B cell (primary cell): ENCODE data around the gene MAN1B1. TPM values are rescaled to one million over a fixed set of nuclear protein-coding genes. Genes with fewer than 3 reads are reported as not detected.
A peak's percentile ranks its signal among the peaks of the same experiment; 100 is the strongest.
"Not testable (repeated sequence)": the region's sequence is repeated elsewhere in the genome, so short reads cannot be mapped to it uniquely, and the experiment has no call there.

Source experiments
- ATAC-seq: fragments of 200-7000 bp; cut with Tn5 transposase; one replicate; pipeline ENCODE4 v1.10.0; 2021; ENCODE audit warnings: low read depth, mild to moderate bottlenecking, moderate number of reproducible peaks, moderate library complexity
- CTCF ChIA-PET: fragments of 350-600 bp; sonication (Branson Sonifier 250); formaldehyde crosslinking; loops from one replicate; lab custom pipeline; 2021; ENCODE audit warnings: antibody characterized with exemption, inconsistent platforms; lab: Charles Lee
- POLR2A ChIA-PET: fragments of 350-600 bp; sonication (Branson Sonifier 250); formaldehyde crosslinking; loops from one replicate; lab custom pipeline; 2021; ENCODE audit warnings: antibody characterized with exemption; lab: Charles Lee
- DNase-seq: peaks from one replicate; pipeline ENCODE4 v3.0.0; 2013
- H2AFZ ChIP-seq: 2 replicates; pipeline ENCODE4 v1.6.1; 2012; ENCODE audit warnings: mild to moderate bottlenecking, low read depth, low read length; ENCODE audit not compliant: insufficient read depth, poor library complexity, severe bottlenecking
- H3K27ac ChIP-seq, 2 donors: 1 replicate in 1 of 2; 2 replicates in 1 of 2; pipeline ENCODE4 v1.5.1; 2012 to 2013; ENCODE audit warnings: low read length in 2 of 2, mild to moderate bottlenecking in 2 of 2, moderate library complexity in 1 of 2
- H3K27me3 ChIP-seq, 4 experiments: fragments of 200-600 bp in 1 of 4; sonication (generic) in 1 of 4; replicated peaks in 1 of 4; 1 replicate in 2 of 4; 2 replicates in 2 of 4; pipeline versions ENCODE4 v1.6.1 to v1.7.0; 2013 to 2016; ENCODE audit warnings: low read length in 3 of 4, mild to moderate bottlenecking in 2 of 4, mixed read lengths in 1 of 4, moderate library complexity in 1 of 4; ENCODE audit not compliant: insufficient read depth in 4 of 4, control insufficient read depth in 3 of 4; ENCODE audit errors: control extremely low read depth in 1 of 4
- H3K36me3 ChIP-seq, 2 experiments: replicated peaks in 1 of 2; 1 replicate in 1 of 2; 2 replicates in 1 of 2; pipeline versions ENCODE4 v1.6.1 to v1.7.1; 2013; ENCODE audit warnings: low read length in 1 of 2; ENCODE audit not compliant: insufficient read depth in 2 of 2, control insufficient read depth in 1 of 2; ENCODE audit errors: control extremely low read depth in 1 of 2, extremely low read depth in 1 of 2
- H3K4me1 ChIP-seq, 2 donors: fragments of 200-600 bp in 1 of 2; sonication (generic) in 1 of 2; 1 replicate in 1 of 2; 2 replicates in 1 of 2; pipeline versions ENCODE4 v1.5.1 to v1.6.1; 2013 to 2017; ENCODE audit warnings: low read length in 2 of 2; ENCODE audit not compliant: control insufficient read depth in 2 of 2, insufficient read depth in 2 of 2
- H3K4me2 ChIP-seq: replicated peaks from 2 replicates; pipeline ENCODE3; 2012; ENCODE audit warnings: mild to moderate bottlenecking, low read depth, low read length; ENCODE audit not compliant: poor library complexity, severe bottlenecking
- H3K4me3 ChIP-seq, 5 experiments: fragments of 200-600 bp in 1 of 5; sonication (generic) in 1 of 5; 1 replicate in 3 of 5; 2 replicates in 2 of 5; pipeline versions ENCODE4 v1.5.1 to v1.7.0; 2011 to 2016; ENCODE audit warnings: low read length in 4 of 5, mild to moderate bottlenecking in 4 of 5, low read depth in 2 of 5, control low read depth in 1 of 5, moderate library complexity in 1 of 5; ENCODE audit not compliant: insufficient read depth in 1 of 5; ENCODE audit errors: control extremely low read depth in 1 of 5, extremely low read depth in 1 of 5
- H3K79me2 ChIP-seq: fragments of 200-600 bp; sonication (generic); one replicate; pipeline ENCODE4 v1.6.0; 2016; ENCODE audit warnings: low read length; ENCODE audit not compliant: control insufficient read depth, insufficient read depth
- H3K9ac ChIP-seq: fragments of 200-600 bp; sonication (generic); 2 replicates; pipeline ENCODE4 v1.6.1; 2017; ENCODE audit warnings: mild to moderate bottlenecking, low read length, moderate library complexity
- H3K9me3 ChIP-seq, 3 donors: one replicate each; pipeline versions ENCODE4 v1.6.1 to v1.7.1; 2013; ENCODE audit warnings: low read length in 2 of 3; ENCODE audit not compliant: control insufficient read depth in 2 of 3, insufficient read depth in 1 of 3; ENCODE audit errors: control extremely low read depth in 1 of 3
- H4K20me1 ChIP-seq: 2 replicates; pipeline ENCODE4 v1.6.0; 2012; ENCODE audit warnings: mild to moderate bottlenecking, low read length; ENCODE audit not compliant: insufficient read depth, control insufficient read depth, poor library complexity, severe bottlenecking
- H3K27ac Mint-ChIP-seq: one replicate; pipeline ENCODE4 v1.8.0; 2021; ENCODE audit warnings: mixed read lengths
- H3K27me3 Mint-ChIP-seq: one replicate; pipeline ENCODE4 v1.8.0; 2021; ENCODE audit warnings: mixed read lengths
- H3K4me1 Mint-ChIP-seq: one replicate; pipeline ENCODE4 v1.8.0; 2021; ENCODE audit warnings: mixed read lengths
- H3K4me3 Mint-ChIP-seq: one replicate; pipeline ENCODE4 v1.8.0; 2021; ENCODE audit warnings: mixed read lengths
- H3K9me3 Mint-ChIP-seq: one replicate; pipeline ENCODE4 v1.8.0; 2022; ENCODE audit warnings: mixed read lengths; ENCODE audit not compliant: insufficient read depth
- EZH2 ChIP-seq: IDR thresholded peaks from 2 replicates; pipeline ENCODE4 v1.6.1; 2012; ENCODE audit warnings: borderline replicate concordance, low read depth, mild to moderate bottlenecking, moderate library complexity, low read length; ENCODE audit not compliant: insufficient read depth, poor library complexity, severe bottlenecking
- WGBS: methylation state at CpG from one replicate; pipeline ENCODE4 v1.1.5; 2013; ENCODE audit warnings: missing lambda C conversion rate; ENCODE audit not compliant: insufficient coverage; 5-methylcytosine and 5-hydroxymethylcytosine counted together
- intact Hi-C: fragments of 100-400 bp; cut with micrococcal nuclease; formaldehyde crosslinking; loops from one replicate; pipeline ENCODE4 v1.10.0; 2022
- polyA plus RNA-seq: library from polyadenylated mRNA; depleted of rRNA; stranded (reverse); fragments of >200 nt; gene quantifications from 2 replicates; pipeline ENCODE4 v1.2.3, GENCODE V29; 2012
- total RNA-seq, 2 donors: library from RNA; stranded (reverse); fragments of 120-200 nt in 1 of 2; gene quantifications; 1 replicate in 1 of 2; 2 replicates in 1 of 2; pipeline versions ENCODE4 v1.2.3 to v1.2.4, GENCODE V29; 2013 to 2022
- TF ChIP-seq, protein P1 (sequence below): fragments of 200-600 bp; IDR thresholded peaks from one replicate; pipeline ENCODE4 v1.8.0; 2022; ENCODE audit warnings: antibody characterized with exemption, mild to moderate bottlenecking

The MAN1B1 gene
- total and polyA plus RNA-seq, 2 donors (not counting 1 experiment from before 2014, with no cell fraction given) = 47.0 to 68.4 TPM

DNA sequence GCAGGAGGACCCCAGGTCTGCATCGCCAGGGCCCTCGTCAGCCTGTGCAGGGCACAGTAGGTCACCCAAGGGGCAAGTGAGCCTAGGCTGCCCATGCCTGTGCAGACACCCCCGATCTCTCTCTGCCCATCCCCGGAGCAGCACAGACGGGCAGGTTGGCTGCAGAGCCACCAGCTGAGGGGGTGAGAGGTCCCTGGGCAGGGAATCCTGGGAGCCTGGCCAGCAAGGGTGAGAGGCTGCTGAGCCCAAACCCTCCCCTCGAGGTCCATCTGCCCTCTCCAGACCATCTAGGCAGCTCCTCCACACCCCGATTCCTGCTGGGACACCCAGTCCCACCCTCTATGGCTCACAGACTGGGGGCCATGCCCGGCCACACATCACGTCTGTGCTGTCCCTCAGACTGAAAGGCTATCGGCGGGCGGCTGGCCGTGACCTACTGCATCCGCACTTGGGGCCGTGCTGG, 30.5 kb downstream of the MAN1B1 start:
- no peaks in the 10 kb centered on the region for H3K27me3 ChIP-seq
- H3K36me3 ChIP-seq = peaks cover 0 to 6% of the 10 kb centered on the region in 2 experiments
- DNase-seq (peak; percentile 34), ATAC-seq (no peak)
- TF ChIP-seq, protein P1, sequence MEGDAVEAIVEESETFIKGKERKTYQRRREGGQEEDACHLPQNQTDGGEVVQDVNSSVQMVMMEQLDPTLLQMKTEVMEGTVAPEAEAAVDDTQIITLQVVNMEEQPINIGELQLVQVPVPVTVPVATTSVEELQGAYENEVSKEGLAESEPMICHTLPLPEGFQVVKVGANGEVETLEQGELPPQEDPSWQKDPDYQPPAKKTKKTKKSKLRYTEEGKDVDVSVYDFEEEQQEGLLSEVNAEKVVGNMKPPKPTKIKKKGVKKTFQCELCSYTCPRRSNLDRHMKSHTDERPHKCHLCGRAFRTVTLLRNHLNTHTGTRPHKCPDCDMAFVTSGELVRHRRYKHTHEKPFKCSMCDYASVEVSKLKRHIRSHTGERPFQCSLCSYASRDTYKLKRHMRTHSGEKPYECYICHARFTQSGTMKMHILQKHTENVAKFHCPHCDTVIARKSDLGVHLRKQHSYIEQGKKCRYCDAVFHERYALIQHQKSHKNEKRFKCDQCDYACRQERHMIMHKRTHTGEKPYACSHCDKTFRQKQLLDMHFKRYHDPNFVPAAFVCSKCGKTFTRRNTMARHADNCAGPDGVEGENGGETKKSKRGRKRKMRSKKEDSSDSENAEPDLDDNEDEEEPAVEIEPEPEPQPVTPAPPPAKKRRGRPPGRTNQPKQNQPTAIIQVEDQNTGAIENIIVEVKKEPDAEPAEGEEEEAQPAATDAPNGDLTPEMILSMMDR = no peak
- no peak for TF ChIP-seq EZH2
- no peak overlapping the region for H3K27ac Mint-ChIP-seq
- H3K4me2 ChIP-seq = no peak overlapping the region
- no peak overlapping the region for H3K4me3 ChIP-seq
- H3K9ac ChIP-seq = no peak overlapping the region
- intact Hi-C loops = no loop called here
- H3K27ac ChIP-seq = no peak overlapping the region
- 95% methylated on average over 7 of the region's 15 CpGs for WGBS
- no peaks in the 10 kb centered on the region for H3K27me3 Mint-ChIP-seq
- ChIA-PET CTCF (interaction anchor here (1.5 to 2.3 kb wide), 4 partner anchors 13 to 106 kb away, joined by 4 to 10 read pairs (median 6); partner anchors contain the start of genes MAN1B1 and RNF208), POLR2A (no interaction called here)
- peaks cover 14% of the 10 kb centered on the region for H3K79me2 ChIP-seq
- no peaks in the 10 kb centered on the region for H3K9me3 ChIP-seq
- peaks cover 26% of the 10 kb centered on the region for H3K4me1 Mint-ChIP-seq
- peaks cover 26 to 43% of the 10 kb centered on the region in 2 donors for H3K4me1 ChIP-seq
- H2AFZ ChIP-seq = no peak overlapping the region
- H3K4me3 Mint-ChIP-seq = peak overlapping the region; percentile 44
- no peaks in the 10 kb centered on the region for H3K9me3 Mint-ChIP-seq
- peaks cover 9% of the 10 kb centered on the region for H4K20me1 ChIP-seq

DNA sequence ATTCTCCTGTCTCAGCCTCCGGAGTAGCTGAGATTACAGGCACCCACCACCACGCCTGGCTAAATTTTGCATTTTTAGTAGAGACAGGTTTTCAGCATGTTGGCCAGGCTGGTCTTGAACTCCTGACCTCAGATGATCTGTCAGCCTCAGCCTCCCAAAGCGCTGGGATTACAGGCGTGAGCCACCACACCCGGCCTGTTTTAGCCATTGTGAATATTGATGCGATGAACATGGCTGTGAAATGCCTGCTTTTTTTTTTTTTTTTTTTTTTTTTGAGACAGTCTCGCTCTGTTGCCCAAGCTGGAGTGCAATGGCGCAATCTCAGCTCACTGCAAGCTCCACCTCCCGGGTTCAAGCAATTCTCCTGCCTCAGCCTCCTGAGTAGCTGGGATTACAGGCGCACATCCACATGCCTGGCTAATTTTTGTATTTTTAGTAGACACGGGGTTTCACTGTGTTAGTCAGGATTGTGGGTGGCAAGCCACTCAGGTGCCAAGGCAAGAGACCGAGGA, 31.4 kb downstream of the MAN1B1 start:
- not testable (repeated sequence) for H3K4me3 Mint-ChIP-seq, H3K4me2 ChIP-seq, H3K27me3 ChIP-seq, H3K27ac Mint-ChIP-seq, H3K9me3 Mint-ChIP-seq, H2AFZ ChIP-seq, H3K9me3 ChIP-seq, H3K9ac ChIP-seq, H3K79me2 ChIP-seq, H3K27ac ChIP-seq, H4K20me1 ChIP-seq, H3K36me3 ChIP-seq, ATAC-seq, H3K4me3 ChIP-seq, H3K27me3 Mint-ChIP-seq, DNase-seq
- intact Hi-C loops = loop anchor here (1.0 to 2.0 kb wide), 2 partner anchors 109 to 119 kb away; partner anchors contain the start of gene RNF224
- 93% methylated on average over 5 of the region's 12 CpGs for WGBS
- H3K4me1 ChIP-seq = peaks cover 34 to 48% of the 10 kb centered on the region in 2 donors
- CTCF ChIA-PET = interaction anchor here (0.7 to 2.3 kb wide), 18 partner anchors 9 to 118 kb away, joined by 3 to 10 read pairs (median 4); partner anchors contain the start of genes LRRC26, MAN1B1, NPDC1 and RNF208
- POLR2A ChIA-PET = interaction anchor here (0.6 to 0.7 kb wide), 2 partner anchors 110 to 473 kb away, joined by 3 to 6 read pairs; no protein-coding TSS in a partner anchor
- H3K4me1 Mint-ChIP-seq = peaks cover 28% of the 10 kb centered on the region

DNA sequence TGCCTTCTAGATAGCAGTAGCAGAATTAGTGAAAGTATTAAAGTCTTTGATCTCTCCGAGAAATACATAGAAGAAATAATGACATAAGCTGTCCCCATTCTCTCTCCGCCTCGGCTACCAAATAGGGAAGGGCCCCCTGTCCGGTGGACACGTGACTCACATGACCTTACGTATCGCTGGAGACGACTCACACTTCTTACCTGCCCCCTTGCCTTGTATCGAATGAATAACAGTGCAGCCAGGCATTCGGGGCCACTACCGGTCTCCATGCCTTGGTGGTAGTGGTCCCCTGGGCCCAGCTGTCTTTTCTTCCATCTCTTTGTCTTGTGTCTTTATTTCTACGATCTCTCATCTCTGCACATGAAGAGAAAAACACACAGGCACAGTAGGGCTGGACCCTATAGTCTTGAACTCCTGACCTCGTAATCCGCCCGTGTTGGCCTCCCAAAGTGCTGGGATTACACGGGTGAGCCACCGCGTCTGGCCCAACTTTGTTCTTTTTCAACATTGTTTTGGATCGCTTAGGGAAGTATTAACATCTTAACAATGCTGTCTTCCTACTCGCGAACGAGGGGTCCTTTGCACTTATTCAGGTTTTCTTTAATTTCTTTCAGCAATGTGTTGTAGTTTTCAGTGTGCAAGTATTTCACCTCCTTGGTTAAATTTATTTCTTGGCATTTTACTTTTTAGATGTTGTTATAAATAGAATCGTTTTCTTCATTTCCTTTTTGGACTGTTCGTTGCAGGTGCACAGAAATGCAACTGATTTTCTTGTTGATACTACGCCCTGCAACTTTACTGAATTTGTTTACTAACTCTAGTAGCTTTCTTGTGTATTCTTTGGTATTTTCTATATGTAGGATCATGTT, 35.4 kb downstream of the MAN1B1 start:
- ChIA-PET CTCF (interaction anchor here (0.7 to 3.9 kb wide), 8 partner anchors 39 to 287 kb away, joined by 3 to 15 read pairs (median 4); partner anchors contain the start of genes CYSRT1, RNF224 and TPRN), POLR2A (interaction anchor here (1.0 kb wide), 1 partner anchor 52 kb away, joined by 14 read pairs; the partner anchor contains the start of gene SAPCD2)
- H3K9me3 ChIP-seq, H4K20me1 ChIP-seq, H3K36me3 ChIP-seq, H3K27me3 ChIP-seq, H3K27me3 Mint-ChIP-seq, H2AFZ ChIP-seq, H3K9me3 Mint-ChIP-seq: not testable (repeated sequence)
- Histone ChIP-seq H3K79me2 (peaks cover 16% of the 10 kb centered on the region), H3K9ac (peak overlapping the region; percentile 6), H3K4me2 (peak overlapping the region; percentile 47), H3K4me3 (peak overlapping the region in 2 of 5 experiments; percentile 33 to 34), H3K4me1 (peaks cover 43 to 52% of the 10 kb centered on the region in 2 donors), H3K27ac (peak overlapping the region; percentile 62 to 84)
- 50% methylated on average over 6 of the region's 25 CpGs for whole genome bisulfite sequencing
- intact Hi-C loops = loop anchor here (5.0 kb wide), 1 partner anchor 35 kb away; no protein-coding TSS in a partner anchor
- H3K4me1 Mint-ChIP-seq = peaks cover 41% of the 10 kb centered on the region
- ATAC-seq (peak; percentile 54), DNase-seq (peak; percentile 62)
- peak overlapping the region; percentile 91 for H3K27ac Mint-ChIP-seq
- H3K4me3 Mint-ChIP-seq = peak overlapping the region; percentile 72
